HEK293 (cell line): ENCODE results near the gene YPEL4.

Source experiments
- CTCF ChIA-PET: fragments of 350-600 bp; formaldehyde crosslinking; extraction: SDS; loops from one replicate; lab custom pipeline; 2021; ENCODE audit warnings: antibody characterized with exemption; lab: Yijun Ruan, JAX
- POLR2A ChIA-PET: fragments of 300-600 bp; formaldehyde crosslinking; extraction: SDS; loops from one replicate; lab custom pipeline; 2020; ENCODE audit warnings: antibody characterized with exemption, inconsistent platforms; lab: Yijun Ruan, JAX
- H3K27ac ChIP-seq: fragments of 200-500 bp; sonication (Bioruptor generic); 2 replicates; pipeline ENCODE4 v1.5.1; 2014; ENCODE audit warnings: low read depth, low read length, control low read depth, inconsistent platforms; ENCODE audit errors: extremely low read depth
- H3K36me3 ChIP-seq, 2 experiments: fragments of 200-500 bp in 1 of 2; sonication (Bioruptor generic) in 1 of 2; 1 replicate in 1 of 2; 2 replicates in 1 of 2; pipeline ENCODE4 v1.5.1; 2014 to 2017; ENCODE audit warnings: inconsistent platforms in 2 of 2, low read length in 2 of 2; ENCODE audit not compliant: control insufficient read depth in 2 of 2, insufficient read depth in 1 of 2
- H3K4me1 ChIP-seq: fragments of 200-500 bp; sonication (Bioruptor generic); 2 replicates; pipeline ENCODE4 v1.5.1; 2014; ENCODE audit warnings: mild to moderate bottlenecking, low read length, inconsistent platforms; ENCODE audit not compliant: control insufficient read depth, insufficient read depth
- H3K4me3 ChIP-seq: 2 replicates; pipeline ENCODE4 v1.5.1; 2011; ENCODE audit warnings: low read depth, mild to moderate bottlenecking, control low read depth, low read length, moderate library complexity
- H3K9me3 ChIP-seq: fragments of 200-500 bp; sonication (Bioruptor generic); 2 replicates; pipeline ENCODE4 v1.5.1; 2014; ENCODE audit warnings: low read depth, low read length, inconsistent platforms; ENCODE audit not compliant: control insufficient read depth, insufficient read depth
- AEBP2 ChIP-seq: fragments of 450-650 bp; formaldehyde crosslinking; IDR thresholded peaks from 2 replicates; pipeline ENCODE4 v1.5.1; 2016; ENCODE audit warnings: missing biosample characterization, missing genetic modification characterization, borderline replicate concordance
- GLI2 ChIP-seq: fragments of 450-650 bp; formaldehyde crosslinking; IDR thresholded peaks from 2 replicates; pipeline ENCODE4; 2017; ENCODE audit warnings: missing biosample characterization, missing genetic modification characterization, low read depth, borderline replicate concordance
- HIC1 ChIP-seq: fragments of 450-650 bp; formaldehyde crosslinking; IDR thresholded peaks from 2 replicates; pipeline ENCODE4 v1.5.1; 2016; ENCODE audit warnings: missing biosample characterization, missing genetic modification characterization
- MYNN ChIP-seq: fragments of 450-650 bp; formaldehyde crosslinking; IDR thresholded peaks from 2 replicates; pipeline ENCODE4 v1.5.1; 2016; ENCODE audit warnings: missing biosample characterization, missing genetic modification characterization, borderline replicate concordance
- MZF1 ChIP-seq: fragments of 450-650 bp; formaldehyde crosslinking; IDR thresholded peaks from 2 replicates; pipeline ENCODE4 v1.5.1; 2017; ENCODE audit warnings: missing biosample characterization, missing genetic modification characterization, borderline replicate concordance
- REPIN1 ChIP-seq: fragments of 450-650 bp; formaldehyde crosslinking; IDR thresholded peaks from 2 replicates; pipeline ENCODE4 v1.5.1; 2017; ENCODE audit warnings: missing biosample characterization, missing genetic modification characterization, low read depth
- SETDB1 ChIP-seq: IDR thresholded peaks from one replicate; pipeline ENCODE4 v1.6.1; 2017; ENCODE audit warnings: mild to moderate bottlenecking, low read length, moderate library complexity, mixed read lengths; ENCODE audit not compliant: insufficient read length
- ZIC2 ChIP-seq: fragments of 450-650 bp; formaldehyde crosslinking; IDR thresholded peaks from 2 replicates; pipeline ENCODE4 v1.5.1; 2016; ENCODE audit warnings: missing biosample characterization, missing genetic modification characterization
- ZNF114 ChIP-seq: fragments of 450-650 bp; formaldehyde crosslinking; IDR thresholded peaks from 2 replicates; pipeline ENCODE4 v1.5.0; 2017; ENCODE audit warnings: missing biosample characterization, missing genetic modification characterization
- ZNF18 ChIP-seq: fragments of 450-650 bp; formaldehyde crosslinking; IDR thresholded peaks from 2 replicates; pipeline ENCODE4 v1.5.1; 2016; ENCODE audit warnings: missing biosample characterization, missing genetic modification characterization
- ZNF274 ChIP-seq, 2 experiments: fragments of 200-500 bp in 1 of 2; fragments of 450-650 bp in 1 of 2; sonication (Bioruptor generic) in 1 of 2; formaldehyde crosslinking in 1 of 2; IDR thresholded peaks; 2 replicates each; pipeline versions ENCODE4 v1.5.1 to v1.6.1; 2014 to 2016; ENCODE audit warnings: borderline replicate concordance in 1 of 2, inconsistent platforms in 1 of 2, low read length in 1 of 2, missing biosample characterization in 1 of 2, missing genetic modification characterization in 1 of 2
- ZNF335 ChIP-seq: fragments of 450-650 bp; formaldehyde crosslinking; conservative IDR thresholded peaks from 2 replicates; pipeline ENCODE4 v1.5.1; 2016; ENCODE audit warnings: missing biosample characterization, missing genetic modification characterization
- ZNF660 ChIP-seq: fragments of 450-650 bp; IDR thresholded peaks from 2 replicates; pipeline ENCODE4 v1.5.1; 2018; ENCODE audit warnings: missing biosample characterization, mild to moderate bottlenecking, missing genetic modification characterization
- ZNF701 ChIP-seq: fragments of 450-650 bp; formaldehyde crosslinking; IDR thresholded peaks from 2 replicates; pipeline ENCODE4 v1.5.1; 2016; ENCODE audit warnings: missing biosample characterization, missing genetic modification characterization
- ZSCAN16 ChIP-seq: fragments of 450-650 bp; formaldehyde crosslinking; IDR thresholded peaks from 2 replicates; pipeline ENCODE4 v1.5.1; 2016; ENCODE audit warnings: missing biosample characterization, missing genetic modification characterization
- ZSCAN23 ChIP-seq: fragments of 450-650 bp; formaldehyde crosslinking; IDR thresholded peaks from 2 replicates; pipeline ENCODE4 v1.5.1; 2016; ENCODE audit warnings: missing biosample characterization, missing genetic modification characterization

The YPEL4 gene

GRCh38 chr11:57610170-57610569, 39.5 kb downstream of the YPEL4 start (continued):
- TF ChIP-seq AEBP2 (tag by site-specific recombination): no peak

GRCh38 chr11:57605028-57605420, 44.7 kb downstream of the YPEL4 start:
- H3K9me3 ChIP-seq: no peaks in the 10 kb centered on the region
- CTCF ChIA-PET: interaction anchor here (0.6 to 1.3 kb wide), 4 partner anchors 34 to 121 kb away, joined by 3 to 15 read pairs (median 3); no protein-coding TSS in a partner anchor

GRCh38 chr11:57604296-57605027, 45.2 kb downstream of the YPEL4 start:
- Histone ChIP-seq H3K4me1 (no peaks in the 10 kb centered on the region), H3K4me3 (no peak overlapping the region), H3K27ac (no peak overlapping the region), H3K36me3 (no peaks in the 10 kb centered on the region), H3K9me3 (no peaks in the 10 kb centered on the region)
- ChIA-PET POLR2A (interaction anchor here (1.0 kb wide), 1 partner anchor 37 kb away, joined by 3 read pairs; no protein-coding TSS in a partner anchor), CTCF (interaction anchor here (0.6 to 1.3 kb wide), 5 partner anchors 33 to 121 kb away, joined by 3 to 15 read pairs (median 3); no protein-coding TSS in a partner anchor)
- TF ChIP-seq ZNF335 (tag by site-specific recombination): peak; percentile 29; the same call in 1 of the 2 replicates
- TF ChIP-seq SETDB1: no peak

More at GRCh38 chr11:57605028-57605420, 44.7 kb downstream of the YPEL4 start:
- H3K4me3 ChIP-seq: no peak overlapping the region
- H3K4me1 ChIP-seq: no peaks in the 10 kb centered on the region
- no peaks in the 10 kb centered on the region for H3K36me3 ChIP-seq
- TF ChIP-seq HIC1 (tag by site-specific recombination) (no peak), ZNF18 (no peak), MZF1 (tag by site-specific recombination) (no peak), MYNN (tag by site-specific recombination) (no peak), ZNF701 (tag by site-specific recombination) (no peak), REPIN1 (no peak), ZNF114 (no peak), ZIC2 (tag by site-specific recombination) (no peak), GLI2 (tag by site-specific recombination) (no peak), ZSCAN23 (tag by site-specific recombination) (no peak), ZNF274 (IDR thresholded peaks at IDR 0.05; ENCODE audit: low read length) (no peak), ZNF274 (tag by site-specific recombination; IDR thresholded peaks at IDR 0.05; ENCODE audit: borderline replicate concordance) (no peak), ZSCAN16 (tag by site-specific recombination) (no peak), ZNF660 (no peak)
- POLR2A ChIA-PET: interaction anchor here (1.0 kb wide), 1 partner anchor 36 kb away, joined by 3 read pairs; no protein-coding TSS in a partner anchor
- H3K27ac ChIP-seq: no peak overlapping the region
